ENCODE measurements around the gene NLRP6.

DNA sequence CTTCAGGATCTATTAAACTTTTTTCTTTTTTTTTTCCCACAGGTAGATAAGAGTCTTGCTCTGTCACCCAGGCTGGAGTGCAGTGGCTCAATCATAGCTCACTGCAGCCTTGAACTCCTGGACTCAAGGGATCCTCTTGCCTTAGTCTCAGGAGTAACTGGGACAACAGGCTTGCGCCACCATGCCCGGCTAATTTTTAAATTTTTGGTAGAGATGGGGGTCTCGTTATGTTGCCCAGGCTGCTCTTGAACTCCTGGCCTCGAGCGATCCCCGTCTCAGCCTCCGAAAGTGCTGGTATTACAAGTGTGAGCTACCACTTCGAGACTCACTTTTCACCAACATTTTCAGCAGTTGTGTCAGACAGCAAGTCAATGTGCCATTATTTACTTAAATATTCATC is 43.0 kb upstream of the NLRP6 start:
- TF ChIP-seq, protein P1, sequence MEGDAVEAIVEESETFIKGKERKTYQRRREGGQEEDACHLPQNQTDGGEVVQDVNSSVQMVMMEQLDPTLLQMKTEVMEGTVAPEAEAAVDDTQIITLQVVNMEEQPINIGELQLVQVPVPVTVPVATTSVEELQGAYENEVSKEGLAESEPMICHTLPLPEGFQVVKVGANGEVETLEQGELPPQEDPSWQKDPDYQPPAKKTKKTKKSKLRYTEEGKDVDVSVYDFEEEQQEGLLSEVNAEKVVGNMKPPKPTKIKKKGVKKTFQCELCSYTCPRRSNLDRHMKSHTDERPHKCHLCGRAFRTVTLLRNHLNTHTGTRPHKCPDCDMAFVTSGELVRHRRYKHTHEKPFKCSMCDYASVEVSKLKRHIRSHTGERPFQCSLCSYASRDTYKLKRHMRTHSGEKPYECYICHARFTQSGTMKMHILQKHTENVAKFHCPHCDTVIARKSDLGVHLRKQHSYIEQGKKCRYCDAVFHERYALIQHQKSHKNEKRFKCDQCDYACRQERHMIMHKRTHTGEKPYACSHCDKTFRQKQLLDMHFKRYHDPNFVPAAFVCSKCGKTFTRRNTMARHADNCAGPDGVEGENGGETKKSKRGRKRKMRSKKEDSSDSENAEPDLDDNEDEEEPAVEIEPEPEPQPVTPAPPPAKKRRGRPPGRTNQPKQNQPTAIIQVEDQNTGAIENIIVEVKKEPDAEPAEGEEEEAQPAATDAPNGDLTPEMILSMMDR (conservative IDR thresholded peaks at IDR 0.05; ENCODE audit: low read depth, low read length) = no peak
- no peak for TF ChIP-seq EZH2 (IDR thresholded peaks at IDR 0.05; ENCODE audit: borderline replicate concordance, low read depth, low read length, poor library complexity, severe bottlenecking)

Measured in A673 (cell line).